NCI-H1092 treated with DMSO at 0.1 percent for 48 hours (cell line): Measurements from ENCODE around the gene TEX13D.

Source experiments
- DNase-seq: peaks from one replicate; lab custom pipeline; 2025; lab: John Stamatoyannopoulos, UW

Gene TEX13D

GRCh38 chrX:124348182-124348581 is 15.7 kb downstream of the TEX13D start:
- no peak for DNase-seq

GRCh38 chrX:124348885-124349453 is 16.5 kb downstream of the TEX13D start:
- DNase-seq: no peak

- no peak for DNase-seq
These were observed 22.2 kb downstream of the TEX13D start for GRCh38 chrX:124354648-124355047.

- no peak for DNase-seq
These were observed 26.4 kb downstream of the TEX13D start for GRCh38 chrX:124358800-124359383.

- no peak for DNase-seq
These were observed 29.6 kb downstream of the TEX13D start for GRCh38 chrX:124362072-124362471.

GRCh38 chrX:124362761-124363160 is 30.3 kb downstream of the TEX13D start:
- no peak for DNase-seq

- no peak for DNase-seq
These were observed 37.3 kb downstream of the TEX13D start for GRCh38 chrX:124369722-124370121.

GRCh38 chrX:124373348-124373747 is 40.9 kb downstream of the TEX13D start:
- DNase-seq: no peak

- DNase-seq: no peak
These were observed 46.2 kb downstream of the TEX13D start for GRCh38 chrX:124378643-124379042.

- no peak for DNase-seq
These were observed 50.9 kb downstream of the TEX13D start for GRCh38 chrX:124383354-124383753.

- DNase-seq: no peak
These were observed 53.9 kb downstream of the TEX13D start for GRCh38 chrX:124386401-124386800.
